Measurements from ENCODE around the gene SDK2.

SDK2 gene

GRCh38 chr17:73632513-73632912, 11.7 kb downstream of the SDK2 start:
- no peak for DNase-seq (ENCODE audit: low spot score)

GRCh38 chr17:73630965-73631595, 13.2 kb downstream of the SDK2 start:
- no peak for DNase-seq (ENCODE audit: low spot score)

- DNase-seq (ENCODE audit: low spot score): no peak
Measured at GRCh38 chr17:73630531-73630930, 13.7 kb downstream of the SDK2 start.

- DNase-seq (ENCODE audit: low spot score): peak; percentile 19
Measured at GRCh38 chr17:73628642-73629552, 15.3 kb downstream of the SDK2 start.

- peak; percentile 33 for DNase-seq (ENCODE audit: low spot score)
Measured at GRCh38 chr17:73625991-73626673, 18.1 kb downstream of the SDK2 start.

- no peak for DNase-seq (ENCODE audit: low spot score)
Measured at GRCh38 chr17:73625006-73625405, 19.2 kb downstream of the SDK2 start.

- no peak for DNase-seq (ENCODE audit: low spot score)
Measured at GRCh38 chr17:73624496-73624988, 19.7 kb downstream of the SDK2 start.

GRCh38 chr17:73623818-73624217, 20.4 kb downstream of the SDK2 start:
- DNase-seq (ENCODE audit: low spot score): no peak

- no peak for DNase-seq (ENCODE audit: low spot score)
Measured at GRCh38 chr17:73623247-73623646, 21.0 kb downstream of the SDK2 start.

- no peak for DNase-seq (ENCODE audit: low spot score)
Measured at GRCh38 chr17:73622381-73622780, 21.9 kb downstream of the SDK2 start.

- no peak for DNase-seq (ENCODE audit: low spot score)
Measured at GRCh38 chr17:73621685-73622084, 22.6 kb downstream of the SDK2 start.

GRCh38 chr17:73620414-73620813, 23.8 kb downstream of the SDK2 start:
- DNase-seq (ENCODE audit: low spot score): no peak

- no peak for DNase-seq (ENCODE audit: low spot score)
Measured at GRCh38 chr17:73617501-73617900, 26.7 kb downstream of the SDK2 start.

- DNase-seq (ENCODE audit: low spot score): no peak
Measured at GRCh38 chr17:73616873-73617404, 27.3 kb downstream of the SDK2 start.

GRCh38 chr17:73616120-73616872, 27.9 kb downstream of the SDK2 start:
- DNase-seq (ENCODE audit: low spot score): no peak

- no peak for DNase-seq (ENCODE audit: low spot score)
Measured at GRCh38 chr17:73614256-73614655, 30.0 kb downstream of the SDK2 start.

- no peak for DNase-seq (ENCODE audit: low spot score)
Measured at GRCh38 chr17:73613271-73614233, 30.7 kb downstream of the SDK2 start.

GRCh38 chr17:73612031-73612472, 32.2 kb downstream of the SDK2 start:
- DNase-seq (ENCODE audit: low spot score): no peak

- DNase-seq (ENCODE audit: low spot score): no peak
Measured at GRCh38 chr17:73611630-73612029, 32.6 kb downstream of the SDK2 start.

GRCh38 chr17:73610331-73610911, 33.8 kb downstream of the SDK2 start:
- no peak for DNase-seq (ENCODE audit: low spot score)

Measured in kidney tubule cell (primary cell).